ENCODE measurements around the gene DRD1.
"Not testable (repeated sequence)": the region's sequence is repeated elsewhere in the genome, so short reads cannot be mapped to it uniquely, and the experiment has no call there.

DNA sequence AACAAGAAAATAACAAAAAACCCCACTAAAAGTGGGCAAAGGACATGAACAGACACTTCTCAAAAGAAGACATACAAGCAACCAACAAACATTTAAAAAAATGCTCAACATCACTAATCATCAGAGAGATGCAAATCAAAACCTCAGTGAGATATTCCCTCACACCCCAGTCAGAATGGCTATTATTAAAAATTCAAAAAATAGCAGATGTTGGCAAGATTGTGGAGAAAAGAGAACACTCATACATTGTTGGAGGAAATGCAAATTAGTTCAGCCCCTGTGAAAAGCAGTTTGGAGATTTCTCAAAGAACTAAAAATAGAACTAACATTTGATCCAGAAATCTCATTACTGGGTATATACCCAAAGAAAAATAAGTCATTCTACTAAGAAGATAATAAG, 19.4 kb downstream of the DRD1 start:
- not testable (repeated sequence) for TF ChIP-seq ZNF274 (IDR thresholded peaks at IDR 0.05; ENCODE audit: low read depth, low read length); SUZ12 (IDR thresholded peaks at IDR 0.05; ENCODE audit: extremely low read depth, insufficient read depth, insufficient read length); YY1 (IDR thresholded peaks at IDR 0.05; ENCODE audit: insufficient read depth, insufficient read length)

Data from NT2/D1 (cell line).